AG04450 (cell line): ENCODE measurements around the gene MAVS. TPM values are rescaled to one million over a fixed set of nuclear protein-coding genes. Genes with fewer than 3 reads are reported as not detected.
"Not testable (repeated sequence)": the region's sequence is repeated elsewhere in the genome, so short reads cannot be mapped to it uniquely, and the experiment has no call there.

Experiments used
- CTCF ChIA-PET: fragments of 300-600, 350-600 bp; formaldehyde crosslinking; extraction: SDS; loops from one replicate; lab custom pipeline; 2022; ENCODE audit warnings: antibody characterized with exemption, inconsistent platforms; lab: Charles Lee
- POLR2A ChIA-PET: fragments of 350-600 bp; formaldehyde crosslinking; extraction: SDS; loops from one replicate; lab custom pipeline; 2021; ENCODE audit warnings: antibody characterized with exemption, inconsistent platforms; lab: Yijun Ruan, JAX
- DNase-seq: peaks from one replicate; pipeline ENCODE4 v3.0.0-alpha.2; 2011; ENCODE audit warnings: low read depth, low spot score
- H3K27ac ChIP-seq: one replicate; pipeline ENCODE4 v1.5.1; 2012; ENCODE audit warnings: low read depth, low read length, control low read depth
- H3K27me3 ChIP-seq: one replicate; pipeline ENCODE4 v1.6.0; 2012; ENCODE audit warnings: low read length; ENCODE audit not compliant: control insufficient read depth, insufficient read depth
- H3K4me3 ChIP-seq: 2 replicates; pipeline ENCODE4 v1.5.1; 2011; ENCODE audit warnings: mild to moderate bottlenecking, low read depth, low read length, control low read depth
- H3K9me3 ChIP-seq: 2 replicates; pipeline ENCODE4 v1.5.1; 2012; ENCODE audit warnings: low read length; ENCODE audit not compliant: control insufficient read depth, insufficient read depth
- CTCF ChIP-seq: IDR thresholded peaks from 2 replicates; pipeline ENCODE4 v1.5.1; 2011; ENCODE audit warnings: low read depth, low read length, control low read depth, inconsistent platforms
- polyA plus RNA-seq: library from polyadenylated mRNA; depleted of rRNA; stranded (reverse); fragments of >200 nt; gene quantifications from 2 replicates; pipeline ENCODE4 v1.2.3, GENCODE V29; 2011

MAVS gene
- polyA plus RNA-seq, 1 experiment, result 16.4 TPM

- ChIA-PET POLR2A (interaction anchor here (0.5 to 1.2 kb wide), 4 partner anchors 8 to 45 kb away, joined by 3 to 9 read pairs (median 5); no protein-coding TSS in a partner anchor), CTCF (interaction anchor here (0.7 kb wide), 1 partner anchor 197 kb away, joined by 5 read pairs; no protein-coding TSS in a partner anchor)
- TF ChIP-seq CTCF, result no peak
- DNase-seq, result no peak
- H3K27me3 ChIP-seq, result no peaks in the 10 kb centered on the region
- no peak overlapping the region for H3K4me3 ChIP-seq
- no peak overlapping the region for H3K27ac ChIP-seq
- no peaks in the 10 kb centered on the region; the same call in 1 of the 2 replicates for H3K9me3 ChIP-seq
These were observed 28.8 kb downstream of the MAVS start for GRCh38 chr20:3875378-3875974.

GRCh38 chr20:3876000-3876399 lies 29.4 kb downstream of the MAVS start:
- DNase-seq, result no peak
- POLR2A ChIA-PET, result interaction anchor here (0.6 to 1.2 kb wide), 3 partner anchors 9 to 13 kb away, joined by 3 to 7 read pairs (median 3); no protein-coding TSS in a partner anchor
- H3K9me3 ChIP-seq, result no peaks in the 10 kb centered on the region; the same call in 1 of the 2 replicates
- TF ChIP-seq CTCF, result no peak
- H3K27ac ChIP-seq, result no peak overlapping the region
- CTCF ChIA-PET, result no interaction called here
- H3K4me3 ChIP-seq, result no peak overlapping the region
- H3K27me3 ChIP-seq, result no peaks in the 10 kb centered on the region

DNA sequence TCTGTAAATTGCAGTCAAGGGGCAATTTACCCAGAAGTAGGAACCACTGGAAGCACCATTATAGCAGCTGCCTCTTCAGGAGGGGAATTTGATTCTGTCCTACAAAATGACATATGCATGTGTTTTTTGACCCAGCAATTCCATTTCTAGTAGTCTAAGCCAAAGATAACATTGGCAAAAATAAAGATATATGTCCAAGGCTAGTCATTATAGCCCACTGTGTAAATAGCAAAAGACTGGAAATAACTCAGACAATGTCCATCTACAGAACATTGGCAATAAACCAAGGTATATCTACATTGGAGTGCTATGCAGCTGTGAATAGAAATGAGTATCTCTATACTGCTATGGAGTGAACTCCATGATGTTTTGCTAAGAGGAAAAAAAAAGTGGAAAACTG lies 30.0 kb downstream of the MAVS start:
- no peaks in the 10 kb centered on the region; the same call in 1 of the 2 replicates for H3K9me3 ChIP-seq
- no peak for DNase-seq
- H3K27me3 ChIP-seq, result no peaks in the 10 kb centered on the region
- H3K27ac ChIP-seq, result no peak overlapping the region
- no peak overlapping the region for H3K4me3 ChIP-seq
- TF ChIP-seq CTCF, result no peak
- CTCF ChIA-PET, result no interaction called here
- POLR2A ChIA-PET, result interaction anchor here (1.2 kb wide), 1 partner anchor 218 kb away, joined by 4 read pairs; no protein-coding TSS in a partner anchor

DNA sequence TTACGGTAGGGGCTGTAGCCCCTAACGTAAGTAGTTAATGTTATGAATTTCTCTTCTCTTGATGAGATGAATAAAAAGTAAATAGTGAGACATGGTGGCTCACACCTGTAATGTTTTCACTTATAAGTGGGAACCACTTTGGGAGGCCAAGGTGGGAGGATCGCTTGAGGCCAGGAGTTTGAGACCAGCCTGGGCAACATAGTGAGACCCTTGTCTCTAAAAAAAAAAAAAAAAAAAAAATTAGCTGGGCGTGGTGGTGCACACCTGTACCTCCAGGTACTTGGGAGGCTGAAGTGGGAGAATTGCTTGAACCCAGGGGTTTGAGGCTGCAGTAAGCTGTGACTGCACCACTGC lies 32.3 kb downstream of the MAVS start:
- CTCF ChIA-PET, result interaction anchor here (0.6 to 0.7 kb wide), 2 partner anchors 40 to 206 kb away, joined by 3 to 6 read pairs; no protein-coding TSS in a partner anchor
- POLR2A ChIA-PET, result interaction anchor here (0.6 to 0.7 kb wide), 3 partner anchors 12 to 55 kb away, joined by 3 to 7 read pairs (median 3); no protein-coding TSS in a partner anchor
- not testable (repeated sequence) for H3K4me3 ChIP-seq, H3K27ac ChIP-seq, H3K27me3 ChIP-seq, DNase-seq, H3K9me3 ChIP-seq

GRCh38 chr20:3885715-3886114 lies 39.1 kb downstream of the MAVS start:
- no peak for DNase-seq
- ChIA-PET POLR2A (interaction anchor here (1.3 kb wide), 1 partner anchor 8 kb away, joined by 4 read pairs; no protein-coding TSS in a partner anchor), CTCF (interaction anchor here (0.7 to 1.6 kb wide), 3 partner anchors 31 to 199 kb away, joined by 3 to 6 read pairs (median 5); no protein-coding TSS in a partner anchor)

More at GRCh38 chr20:3885715-3886114, 39.1 kb downstream of the MAVS start:
- Histone ChIP-seq H3K9me3 (no peaks in the 10 kb centered on the region; the same call in 1 of the 2 replicates), H3K27me3 (no peaks in the 10 kb centered on the region), H3K27ac (no peak overlapping the region), H3K4me3 (no peak overlapping the region)
- TF ChIP-seq CTCF, result no peak
